Retina (tissue), 1 donor: Measurements from ENCODE around the gene RECQL5.
"Not testable (repeated sequence)": the region's sequence is repeated elsewhere in the genome, so short reads cannot be mapped to it uniquely, and the experiment has no call there.

Experiments
- DNase-seq: peaks from one replicate; pipeline ENCODE4 v3.0.0-alpha.2; 2016

The RECQL5 gene

GRCh38 chr17:75612906-75613626, 53.9 kb downstream of the RECQL5 start:
- no peak for DNase-seq

- no peak for DNase-seq
These were observed 55.0 kb downstream of the RECQL5 start for GRCh38 chr17:75611851-75612429.

GRCh38 chr17:75610103-75610984, 56.6 kb downstream of the RECQL5 start:
- no peak for DNase-seq

GRCh38 chr17:75607086-75607485, 59.9 kb downstream of the RECQL5 start:
- DNase-seq, result no peak

- DNase-seq, result no peak
These were observed 61.2 kb downstream of the RECQL5 start for GRCh38 chr17:75605790-75606189.

GRCh38 chr17:75604034-75604695, 62.8 kb downstream of the RECQL5 start:
- no peak for DNase-seq

- no peak for DNase-seq
These were observed 63.8 kb downstream of the RECQL5 start for GRCh38 chr17:75603123-75603522.

- DNase-seq, result no peak
These were observed 64.3 kb downstream of the RECQL5 start for GRCh38 chr17:75602644-75603043.

GRCh38 chr17:75601057-75601987, 65.6 kb downstream of the RECQL5 start:
- peak; percentile 56 for DNase-seq

GRCh38 chr17:75596320-75597087, 70.5 kb downstream of the RECQL5 start:
- no peak for DNase-seq

- no peak for DNase-seq
These were observed 71.0 kb downstream of the RECQL5 start for GRCh38 chr17:75595920-75596313.

- DNase-seq, result no peak
These were observed 71.6 kb downstream of the RECQL5 start for GRCh38 chr17:75595284-75595919.

GRCh38 chr17:75594499-75595283, 72.3 kb downstream of the RECQL5 start:
- no peak for DNase-seq

- DNase-seq, result not testable (repeated sequence)
These were observed 73.5 kb downstream of the RECQL5 start for GRCh38 chr17:75593430-75593829.

- DNase-seq, result no peak
These were observed 74.5 kb downstream of the RECQL5 start for GRCh38 chr17:75592348-75593020.

- DNase-seq, result no peak
These were observed 75.1 kb downstream of the RECQL5 start for GRCh38 chr17:75591722-75592302.

GRCh38 chr17:75590849-75591721, 75.9 kb downstream of the RECQL5 start:
- DNase-seq, result no peak

- DNase-seq, result no peak
These were observed 76.6 kb downstream of the RECQL5 start for GRCh38 chr17:75590314-75590761.
